K562 (cell line): ENCODE results near the gene RAB5A. TPM values are rescaled to one million over a fixed set of nuclear protein-coding genes. Genes with fewer than 3 reads are reported as not detected.

Source experiments
- CBX3 ChIP-seq, 2 experiments: IDR thresholded peaks; 1 replicate in 1 of 2; 2 replicates in 1 of 2; pipeline ENCODE4 v1.6.1; 2012; ENCODE audit warnings: inconsistent platforms in 2 of 2, low read length in 2 of 2, borderline replicate concordance in 1 of 2, control low read depth in 1 of 2
- CREBBP ChIP-seq: IDR thresholded peaks from one replicate; pipeline ENCODE4 v1.6.1; 2012; ENCODE audit warnings: low read depth, mild to moderate bottlenecking, control low read depth, inconsistent platforms, low read length
- GABPB2 ChIP-seq: fragments of 250-450 bp; sonication (Bioruptor Pico); conservative IDR thresholded peaks from 2 replicates; pipeline ENCODE4 v1.5.1; 2021; ENCODE audit warnings: mild to moderate bottlenecking
- HEY1 ChIP-seq: fragments of 250-450 bp; sonication (Bioruptor Pico); IDR thresholded peaks from 2 replicates; pipeline ENCODE4 v1.5.0; 2020; ENCODE audit warnings: mild to moderate bottlenecking, moderate library complexity, borderline replicate concordance
- NUFIP1 ChIP-seq: fragments of 450-650 bp; IDR thresholded peaks from 2 replicates; pipeline ENCODE4 v1.6.1; 2018; ENCODE audit not compliant: partially characterized antibody
- PCBP1 ChIP-seq: fragments of 200-400 bp; formaldehyde crosslinking; IDR thresholded peaks from 2 replicates; pipeline ENCODE4 v1.6.1; 2018; ENCODE audit warnings: mild to moderate bottlenecking, low read depth, low read length; ENCODE audit not compliant: poor library complexity, severe bottlenecking
- SETDB1 ChIP-seq: IDR thresholded peaks from one replicate; pipeline ENCODE4 v1.6.1; 2012; ENCODE audit warnings: low read length, control low read depth, inconsistent platforms
- TFE3 ChIP-seq: fragments of 450-650 bp; formaldehyde crosslinking; IDR thresholded peaks from 2 replicates; pipeline ENCODE4 v1.4.0; 2020; ENCODE audit warnings: mild to moderate bottlenecking, mixed read lengths
- ZNF592 ChIP-seq: fragments of 450-650 bp; IDR thresholded peaks from 2 replicates; pipeline ENCODE4 v1.6.1; 2017; ENCODE audit warnings: antibody characterized with exemption, mild to moderate bottlenecking
- ZNF77 ChIP-seq: fragments of 250-450 bp; sonication (Bioruptor Pico); IDR thresholded peaks from 2 replicates; pipeline ENCODE4 v1.5.0; 2020
- polyA plus RNA-seq, 8 experiments: library from polyadenylated mRNA; depleted of rRNA in 4 of 8; stranded (reverse) in 5 of 8; unstranded in 3 of 8; fragments of >200 nt; fragmentation: Nextera tagmentation in 2 of 8; fragmentation: Illumina TruSeq in 1 of 8; extraction: Ambion mirVana in 2 of 8; extraction: Trizol in 1 of 8; gene quantifications; 2 replicates each; pipeline versions ENCODE4 v1.2.1 to v1.2.3, GENCODE V29; 2011 to 2014; ENCODE audit warnings: inconsistent platforms in 1 of 8, missing spikeins in 1 of 8
- total RNA-seq, 7 experiments: library from RNA; depleted of rRNA in 6 of 7; stranded (reverse); fragments of >200 nt in 6 of 7; fragmentation: Illumina TruSeq in 2 of 7; extraction: Trizol in 2 of 7; gene quantifications; 2 replicates each; pipeline versions ENCODE4 v1.2.1 to v1.2.3, GENCODE V29; 2011 to 2021; ENCODE audit warnings: low replicate concordance in 1 of 7
- TF ChIP-seq, protein P1 (sequence below): fragments of 150-350 bp; conservative IDR thresholded peaks from 2 replicates; pipeline ENCODE4 v1.6.1; 2014; ENCODE audit warnings: low read length
- TF ChIP-seq, protein P2 (sequence below): fragments of 250-450 bp; sonication (Bioruptor Pico); IDR thresholded peaks from 2 replicates; pipeline ENCODE4 v1.8.0; 2021; ENCODE audit warnings: moderate library complexity, mild to moderate bottlenecking, inconsistent platforms

Gene RAB5A
- total and polyA plus RNA-seq, 9 of the 15 experiments (the other 6 are each of a cell fraction or from before 2014, with no cell fraction given) = 28.3 to 64.2 (median 49.0) TPM

- TF ChIP-seq CBX3 (IDR thresholded peaks at IDR 0.05; ENCODE audit: borderline replicate concordance in 1 of 2, low read length in 2 of 2) (peak in 1 of 2 experiments; percentile 66; a peak in 1 of 3 replicates), PCBP1 (peak; percentile 96), NUFIP1 (no peak), CREBBP (no peak), TFE3 (CRISPR knock-in tag) (peak; percentile 100), SETDB1 (peak; percentile 49), GABPB2 (CRISPR knock-in tag) (no peak), ZNF592 (no peak), ZNF77 (CRISPR knock-in tag) (no peak), HEY1 (CRISPR knock-in tag) (no peak)
- TF ChIP-seq, protein P1, sequence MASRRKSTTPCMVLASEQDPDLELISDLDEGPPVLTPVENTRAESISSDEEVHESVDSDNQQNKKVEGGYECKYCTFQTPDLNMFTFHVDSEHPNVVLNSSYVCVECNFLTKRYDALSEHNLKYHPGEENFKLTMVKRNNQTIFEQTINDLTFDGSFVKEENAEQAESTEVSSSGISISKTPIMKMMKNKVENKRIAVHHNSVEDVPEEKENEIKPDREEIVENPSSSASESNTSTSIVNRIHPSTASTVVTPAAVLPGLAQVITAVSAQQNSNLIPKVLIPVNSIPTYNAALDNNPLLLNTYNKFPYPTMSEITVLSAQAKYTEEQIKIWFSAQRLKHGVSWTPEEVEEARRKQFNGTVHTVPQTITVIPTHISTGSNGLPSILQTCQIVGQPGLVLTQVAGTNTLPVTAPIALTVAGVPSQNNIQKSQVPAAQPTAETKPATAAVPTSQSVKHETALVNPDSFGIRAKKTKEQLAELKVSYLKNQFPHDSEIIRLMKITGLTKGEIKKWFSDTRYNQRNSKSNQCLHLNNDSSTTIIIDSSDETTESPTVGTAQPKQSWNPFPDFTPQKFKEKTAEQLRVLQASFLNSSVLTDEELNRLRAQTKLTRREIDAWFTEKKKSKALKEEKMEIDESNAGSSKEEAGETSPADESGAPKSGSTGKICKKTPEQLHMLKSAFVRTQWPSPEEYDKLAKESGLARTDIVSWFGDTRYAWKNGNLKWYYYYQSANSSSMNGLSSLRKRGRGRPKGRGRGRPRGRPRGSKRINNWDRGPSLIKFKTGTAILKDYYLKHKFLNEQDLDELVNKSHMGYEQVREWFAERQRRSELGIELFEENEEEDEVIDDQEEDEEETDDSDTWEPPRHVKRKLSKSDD = no peak
- TF ChIP-seq, protein P2, sequence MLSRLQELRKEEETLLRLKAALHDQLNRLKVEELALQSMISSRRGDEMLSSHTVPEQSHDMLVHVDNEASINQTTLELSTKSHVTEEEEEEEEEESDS (CRISPR knock-in tag) = no peak
These were observed at the start of gene RAB5A (continued) for GRCh38 chr3:19946832-19947548.
